CD4-positive, CD25-positive, alpha-beta regulatory T cell (primary cell): ENCODE results near the gene HES4. TPM values are rescaled to one million over a fixed set of nuclear protein-coding genes. Genes with fewer than 3 reads are reported as not detected.
"Not testable (repeated sequence)": the region's sequence is repeated elsewhere in the genome, so short reads cannot be mapped to it uniquely, and the experiment has no call there.

Experiments used
- ATAC-seq, 2 donors: fragments of 150-1000 bp; cut with Tn5 transposase; one replicate each; pipeline ENCODE4 v1.10.0; 2021; ENCODE audit warnings: low read depth in 2 of 2, moderate number of reproducible peaks in 2 of 2, moderate library complexity in 1 of 2
- DNase-seq, 3 donors: peaks; one replicate each; pipeline versions ENCODE4 v3.0.0 to v3.0.0-alpha.2; 2012 to 2022; ENCODE audit warnings: mixed read lengths in 1 of 3
- H3K27ac ChIP-seq: one replicate; pipeline ENCODE4 v1.7.0; 2013; ENCODE audit warnings: mild to moderate bottlenecking, low read length; ENCODE audit not compliant: insufficient read depth, poor library complexity, severe bottlenecking
- H3K27me3 ChIP-seq: one replicate; pipeline ENCODE4 v1.7.0; 2013; ENCODE audit warnings: low read length; ENCODE audit not compliant: control insufficient read depth, insufficient read depth
- H3K36me3 ChIP-seq: one replicate; pipeline ENCODE4 v1.7.0; 2013; ENCODE audit warnings: mild to moderate bottlenecking, low read length, moderate library complexity; ENCODE audit not compliant: control insufficient read depth, insufficient read depth
- H3K4me1 ChIP-seq: 2 replicates; pipeline ENCODE4 v1.7.0; 2013; ENCODE audit warnings: mild to moderate bottlenecking, low read length; ENCODE audit not compliant: insufficient read depth, control insufficient read depth, poor library complexity, severe bottlenecking
- H3K4me3 ChIP-seq: one replicate; pipeline ENCODE4 v1.7.0; 2013; ENCODE audit warnings: low read depth, mild to moderate bottlenecking, low read length, moderate library complexity
- H3K9me3 ChIP-seq, 2 experiments: 1 replicate in 1 of 2; 2 replicates in 1 of 2; pipeline ENCODE4 v1.7.0; 2013; ENCODE audit warnings: low read length in 2 of 2, mild to moderate bottlenecking in 1 of 2, moderate library complexity in 1 of 2; ENCODE audit not compliant: control insufficient read depth in 2 of 2
- H3K27ac Mint-ChIP-seq, 3 donors: one replicate each; pipeline ENCODE4 v1.8.0; 2020 to 2022; ENCODE audit warnings: mild to moderate bottlenecking in 3 of 3, mixed read lengths in 3 of 3, moderate library complexity in 2 of 3
- H3K27me3 Mint-ChIP-seq: one replicate; pipeline ENCODE4 v1.8.0; 2022; ENCODE audit warnings: mild to moderate bottlenecking, mixed read lengths
- H3K36me3 Mint-ChIP-seq: one replicate; pipeline ENCODE4 v1.8.0; 2020; ENCODE audit warnings: mixed read lengths
- H3K4me1 Mint-ChIP-seq, 4 donors: one replicate each; pipeline ENCODE4 v1.8.0; 2020 to 2022; ENCODE audit warnings: mixed read lengths in 4 of 4, mild to moderate bottlenecking in 1 of 4
- H3K4me3 Mint-ChIP-seq, 4 donors: one replicate each; pipeline ENCODE4 v1.8.0; 2020 to 2022; ENCODE audit warnings: mild to moderate bottlenecking in 4 of 4, mixed read lengths in 4 of 4, moderate library complexity in 3 of 4
- H3K9me3 Mint-ChIP-seq, 7 donors: one replicate each; pipeline ENCODE4 v1.8.0; 2020 to 2022; ENCODE audit warnings: mixed read lengths in 7 of 7, mild to moderate bottlenecking in 3 of 7, moderate library complexity in 2 of 7
- polyA plus RNA-seq, 4 donors: library from polyadenylated mRNA; unstranded; fragments of 300-500 nt; fragmentation: Illumina TruSeq; gene quantifications; one replicate each; pipeline ENCODE4 v1.2.3, GENCODE V29; 2021
- total RNA-seq: library from RNA; stranded (reverse); gene quantifications from one replicate; pipeline ENCODE4 v1.2.3, GENCODE V29; 2022

The HES4 gene
- total and polyA plus RNA-seq, 5 donors from 2014 or later = 0.21 to 25.9 (median 1.2) TPM; not detected in 1

DNA sequence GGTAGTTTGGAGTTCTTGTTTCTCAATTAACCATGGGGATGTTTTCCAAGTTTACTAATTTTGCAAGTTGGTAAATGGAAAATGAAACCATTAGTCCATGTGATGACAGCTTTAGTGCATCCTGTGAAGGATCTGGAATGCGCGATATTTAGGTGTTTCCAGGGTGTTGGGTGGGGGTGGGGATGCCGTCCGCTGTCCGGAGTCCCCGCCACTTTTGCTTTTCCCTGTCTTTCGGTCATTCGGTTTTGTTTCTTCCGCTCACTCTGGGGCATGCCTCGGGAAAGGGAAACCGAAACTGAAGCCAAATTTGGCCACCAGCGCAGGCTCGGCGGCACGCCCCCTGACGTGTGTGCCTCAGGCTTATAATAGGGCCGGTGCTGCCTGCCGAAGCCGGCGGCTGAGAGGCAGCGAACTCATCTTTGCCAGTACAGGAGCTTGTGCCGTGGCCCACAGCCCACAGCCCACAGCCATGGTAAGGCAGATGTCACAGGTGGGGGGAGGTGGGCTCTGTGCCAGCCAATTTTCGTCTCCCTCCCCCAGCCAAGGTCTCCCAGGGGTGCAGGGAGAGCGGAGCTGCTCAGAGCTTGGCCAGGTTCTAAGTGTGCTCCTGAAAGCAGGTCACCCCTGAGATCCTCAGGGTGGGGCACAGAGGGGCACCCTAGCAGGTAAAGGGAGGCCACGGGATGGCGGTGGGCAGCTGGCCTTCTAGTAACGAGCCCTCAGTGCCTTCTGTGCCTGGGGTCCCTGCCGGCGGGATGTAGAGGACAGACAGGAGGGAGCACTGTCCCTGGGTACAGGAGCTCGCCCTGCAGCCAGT is 13.4 kb upstream of the HES4 start, which contains the start of gene ISG15:
TSS of gene ISG15 (plus strand) at position 393 of the 817 bp plus-strand sequence. CDS start at position 470, 77 bp downstream.
- ATAC-seq (peak; percentile 95 to 96), DNase-seq (peak; percentile 82 to 95 (median 86))
- peak within 1 kb of the TSS; percentile 90 for H3K27ac ChIP-seq
- Mint-ChIP-seq H3K4me1 (peaks cover 0 to 28% (median 13%) of the 10 kb centered on the region in 4 donors), H3K9me3 (no peaks in the 10 kb centered on the region), H3K4me3 (peak within 1 kb of the TSS; percentile 92 to 96 (median 93)), H3K27me3 (peaks cover 17% of the 10 kb centered on the region), H3K36me3 (no peaks in the 10 kb centered on the region), H3K27ac (peak within 1 kb of the TSS; percentile 98 to 99 (median 98))
- H3K36me3 ChIP-seq = no peaks in the 10 kb centered on the region
- peaks cover 0 to 2% of the 10 kb centered on the region in 2 experiments for H3K9me3 ChIP-seq
- H3K27me3 ChIP-seq = no peaks in the 10 kb centered on the region
- H3K4me1 ChIP-seq = peaks cover 26% of the 10 kb centered on the region
- peak within 1 kb of the TSS; percentile 98 for H3K4me3 ChIP-seq

GRCh38 chr1:1012736-1013104 is 12.8 kb upstream of the HES4 start:
- not testable (repeated sequence) for H3K9me3 ChIP-seq, H3K9me3 Mint-ChIP-seq, H3K36me3 ChIP-seq, H3K36me3 Mint-ChIP-seq, ATAC-seq, H3K27me3 ChIP-seq, DNase-seq
- H3K4me3 Mint-ChIP-seq = peak overlapping the region; percentile 92 to 96 (median 93)
- peaks cover 26% of the 10 kb centered on the region for H3K4me1 ChIP-seq
- H3K4me3 ChIP-seq = peak overlapping the region; percentile 98
- peak overlapping the region; percentile 90 for H3K27ac ChIP-seq
- H3K4me1 Mint-ChIP-seq = peaks cover 0 to 28% (median 13%) of the 10 kb centered on the region in 4 donors
- peak overlapping the region; percentile 98 to 99 (median 98) for H3K27ac Mint-ChIP-seq
- H3K27me3 Mint-ChIP-seq = peaks cover 21% of the 10 kb centered on the region

GRCh38 chr1:1011396-1011949 is 11.6 kb upstream of the HES4 start:
- Mint-ChIP-seq H3K4me3 (peak overlapping the region in 2 of 4 donors; percentile 3 to 14), H3K36me3 (no peaks in the 10 kb centered on the region), H3K4me1 (peaks cover 0 to 22% (median 8%) of the 10 kb centered on the region in 4 donors), H3K9me3 (no peaks in the 10 kb centered on the region), H3K27ac (peak overlapping the region in 1 of 3 donors; percentile 86), H3K27me3 (peaks cover 21% of the 10 kb centered on the region)
- ATAC-seq (no peak), DNase-seq (no peak)
- H3K36me3 ChIP-seq = no peaks in the 10 kb centered on the region
- peaks cover 0 to 2% of the 10 kb centered on the region in 2 experiments for H3K9me3 ChIP-seq
- H3K4me3 ChIP-seq = no peak overlapping the region
- peaks cover 26% of the 10 kb centered on the region for H3K4me1 ChIP-seq
- no peak overlapping the region for H3K27ac ChIP-seq
- no peaks in the 10 kb centered on the region for H3K27me3 ChIP-seq

DNA sequence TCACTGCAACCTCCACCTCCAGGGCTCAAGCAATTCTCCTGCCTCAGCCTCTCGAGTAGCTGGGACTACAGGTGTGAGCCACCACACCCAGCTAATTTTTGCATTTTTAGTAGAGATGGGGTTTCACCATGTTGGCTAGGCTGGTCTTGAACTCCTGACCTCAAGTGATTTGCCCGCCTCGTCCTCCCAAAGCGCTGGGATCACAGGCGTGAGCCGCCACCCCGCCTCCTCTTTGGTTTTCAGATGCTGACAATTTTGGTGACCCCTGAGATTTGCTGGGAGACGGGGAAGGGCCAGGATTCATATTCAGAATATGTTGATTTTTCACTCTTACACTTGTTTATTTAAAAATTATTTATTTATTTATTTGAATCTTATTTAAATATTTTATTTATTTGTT is 10.2 kb upstream of the HES4 start:
- DNase-seq, H3K9me3 Mint-ChIP-seq, H3K36me3 ChIP-seq, H3K27ac ChIP-seq, H3K4me3 ChIP-seq, H3K27me3 ChIP-seq, H3K27ac Mint-ChIP-seq, H3K36me3 Mint-ChIP-seq, H3K9me3 ChIP-seq, ATAC-seq: not testable (repeated sequence)
- Mint-ChIP-seq H3K4me1 (peaks cover 0 to 24% (median 9%) of the 10 kb centered on the region in 4 donors), H3K27me3 (peaks cover 25% of the 10 kb centered on the region), H3K4me3 (peak overlapping the region in 1 of 4 donors; percentile 14)
- peaks cover 24% of the 10 kb centered on the region for H3K4me1 ChIP-seq

DNA sequence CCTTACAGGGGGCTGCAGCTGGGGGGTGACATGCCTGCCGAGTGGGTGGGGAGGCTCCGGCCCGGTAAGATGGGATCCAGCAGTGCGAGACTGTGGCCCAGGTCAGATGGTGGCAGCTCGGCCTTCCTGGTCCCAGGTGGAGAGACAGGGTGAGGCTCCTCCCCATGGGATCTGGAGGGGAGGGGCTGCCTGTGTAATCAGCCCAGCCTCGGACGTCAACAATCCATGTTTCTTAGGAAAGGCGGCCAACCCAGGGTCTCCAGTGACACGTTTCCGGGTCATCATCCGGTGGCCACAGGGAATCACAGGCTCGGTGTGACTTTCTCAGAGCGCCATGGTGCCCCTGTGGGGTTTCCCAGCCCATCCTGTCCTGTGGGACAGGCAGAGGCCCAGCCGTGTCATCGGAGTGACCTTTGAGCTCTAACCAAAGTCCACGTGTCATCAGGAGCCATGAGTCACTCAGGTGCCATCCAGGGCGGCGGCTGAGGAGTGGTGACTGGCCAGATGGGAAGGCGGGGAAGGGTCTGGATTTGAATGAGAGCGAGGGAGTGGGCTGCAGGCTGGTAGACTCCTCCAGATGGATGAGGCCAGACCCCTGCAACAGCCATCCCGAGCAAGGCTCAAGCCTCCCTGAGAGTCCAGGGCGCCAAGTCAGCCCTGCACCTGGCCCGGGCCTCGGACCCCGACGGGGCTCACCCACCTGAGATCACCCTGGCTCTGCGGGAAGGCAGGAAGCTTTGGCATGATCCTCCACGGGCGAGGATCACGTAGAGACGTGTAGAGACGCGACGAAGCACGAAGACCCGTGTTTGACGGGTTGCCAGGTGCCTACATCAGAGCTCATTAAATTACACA is 6.6 kb upstream of the HES4 start:
- DNase-seq = no peak
- Mint-ChIP-seq H3K4me1 (peaks cover 0 to 9% (median 4%) of the 10 kb centered on the region in 4 donors), H3K9me3 (peaks cover 0 to 2% (median 0%) of the 10 kb centered on the region in 7 donors)

DNA sequence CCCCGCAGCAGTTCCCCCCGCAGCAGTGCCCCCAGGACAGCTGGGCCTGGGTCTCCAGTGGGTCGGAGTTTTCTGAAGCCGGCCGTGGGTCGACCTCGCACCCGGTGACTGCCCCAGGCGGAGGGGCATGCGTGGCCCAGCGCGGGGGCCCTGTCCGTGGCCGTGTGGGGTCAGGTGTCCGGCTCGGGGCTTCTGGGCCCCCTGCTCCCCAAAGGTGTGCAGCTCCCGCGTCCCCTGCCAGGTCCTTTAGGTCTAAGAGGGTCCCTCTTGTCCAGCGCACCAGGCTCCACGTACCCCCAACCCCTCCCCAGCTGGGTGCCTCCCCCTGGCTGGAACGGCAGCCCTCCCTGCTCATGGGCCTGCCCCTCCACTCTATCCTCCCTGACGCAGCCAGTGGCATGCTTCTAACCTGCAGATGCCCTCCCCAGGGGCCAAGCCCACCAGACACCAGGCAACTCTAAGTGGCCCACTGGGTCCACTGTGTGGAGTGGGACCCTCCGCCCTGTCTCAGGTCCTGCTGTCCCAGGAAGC is 5.9 kb upstream of the HES4 start:
- Histone ChIP-seq H3K9me3 (no peaks in the 10 kb centered on the region), H3K36me3 (no peaks in the 10 kb centered on the region), H3K4me3 (no peak overlapping the region), H3K27ac (no peak overlapping the region), H3K4me1 (peaks cover 20% of the 10 kb centered on the region), H3K27me3 (peaks cover 9% of the 10 kb centered on the region)
- H3K4me3 Mint-ChIP-seq = no peak overlapping the region
- ATAC-seq (no peak), DNase-seq (no peak)
- no peaks in the 10 kb centered on the region for H3K36me3 Mint-ChIP-seq
- peaks cover 0 to 2% (median 0%) of the 10 kb centered on the region in 7 donors for H3K9me3 Mint-ChIP-seq
- H3K27me3 Mint-ChIP-seq = peaks cover 42% of the 10 kb centered on the region
- peaks cover 0 to 10% (median 4%) of the 10 kb centered on the region in 4 donors for H3K4me1 Mint-ChIP-seq
- no peak overlapping the region for H3K27ac Mint-ChIP-seq

More for the DNA sequence above, 6.6 kb upstream of the HES4 start:
- no peak overlapping the region for H3K27ac ChIP-seq
- no peak overlapping the region for H3K27ac Mint-ChIP-seq
- ATAC-seq = no peak
- H3K9me3 ChIP-seq = no peaks in the 10 kb centered on the region
- no peaks in the 10 kb centered on the region for H3K36me3 ChIP-seq
- peaks cover 44% of the 10 kb centered on the region for H3K27me3 Mint-ChIP-seq
- peaks cover 9% of the 10 kb centered on the region for H3K27me3 ChIP-seq
- no peak overlapping the region for H3K4me3 ChIP-seq
- peak overlapping the region in 1 of 4 donors; percentile 10 for H3K4me3 Mint-ChIP-seq
- peaks cover 13% of the 10 kb centered on the region for H3K4me1 ChIP-seq
- no peaks in the 10 kb centered on the region for H3K36me3 Mint-ChIP-seq
